GM13977 (cell line): ENCODE data around the gene PDIA5.
"Not testable (repeated sequence)": the region's sequence is repeated elsewhere in the genome, so short reads cannot be mapped to it uniquely, and the experiment has no call there.

ENCODE experiments used
- DNase-seq: peaks from one replicate; pipeline ENCODE4 v3.0.0; 2012; ENCODE audit warnings: low spot score
- in situ Hi-C: fragments of 300-500 bp; cut with MboI; formaldehyde crosslinking; loops from one replicate; pipeline ENCODE4 v1.12.0; 2022; ENCODE audit warnings: low sequenced_read_pairs, low pct_unique_long_range_greater_than_20kb, mixed read lengths, inconsistent platforms; ENCODE audit not compliant: unreplicated experiment
- TF ChIP-seq, protein P1 (sequence below): IDR thresholded peaks from 2 replicates; pipeline ENCODE4 v1.5.1; 2012; ENCODE audit warnings: mild to moderate bottlenecking, control low read depth; ENCODE audit not compliant: insufficient read depth; ENCODE audit errors: extremely low read depth, missing control alignments

The PDIA5 gene

DNA sequence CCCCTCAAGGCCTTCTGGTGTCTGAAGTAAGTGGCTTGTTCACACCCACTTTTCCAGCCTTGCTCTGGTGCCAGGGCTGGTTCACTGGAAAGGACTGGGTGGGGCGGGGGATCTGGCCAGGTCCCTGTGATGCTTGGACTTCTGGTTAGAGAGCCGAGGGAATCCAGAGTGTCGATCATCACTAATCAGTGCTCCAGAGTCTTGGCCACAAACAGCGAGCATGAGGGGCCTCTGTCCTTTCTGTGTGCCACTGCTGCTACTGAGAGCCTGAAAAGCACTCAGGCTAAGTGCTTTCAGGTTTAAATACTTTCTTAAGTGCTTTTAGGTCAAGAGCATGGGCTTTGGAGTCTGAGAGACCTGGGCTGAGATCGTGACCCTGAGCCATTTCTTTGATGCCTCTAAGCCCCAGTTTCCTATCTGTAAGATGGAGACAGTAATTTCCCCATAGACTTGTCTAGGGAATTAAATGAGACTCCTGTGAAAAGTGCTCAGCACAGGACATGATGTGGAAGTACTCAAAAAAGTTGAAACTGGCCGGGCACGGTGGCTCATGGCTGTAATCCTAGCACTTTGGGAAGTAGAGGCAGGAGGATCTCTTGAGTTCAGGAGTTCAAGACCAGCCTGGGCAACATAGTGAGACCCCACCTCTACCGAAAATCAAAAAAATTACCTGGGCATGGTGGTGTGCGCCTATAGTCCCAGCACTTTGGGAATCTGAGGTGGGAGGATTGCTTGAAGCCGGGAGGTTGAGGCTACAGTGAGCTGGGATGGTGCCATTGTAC, 81.1 kb downstream of the PDIA5 start:
- no peak for DNase-seq
- in situ Hi-C loops, result no loop called here
- TF ChIP-seq, protein P1, sequence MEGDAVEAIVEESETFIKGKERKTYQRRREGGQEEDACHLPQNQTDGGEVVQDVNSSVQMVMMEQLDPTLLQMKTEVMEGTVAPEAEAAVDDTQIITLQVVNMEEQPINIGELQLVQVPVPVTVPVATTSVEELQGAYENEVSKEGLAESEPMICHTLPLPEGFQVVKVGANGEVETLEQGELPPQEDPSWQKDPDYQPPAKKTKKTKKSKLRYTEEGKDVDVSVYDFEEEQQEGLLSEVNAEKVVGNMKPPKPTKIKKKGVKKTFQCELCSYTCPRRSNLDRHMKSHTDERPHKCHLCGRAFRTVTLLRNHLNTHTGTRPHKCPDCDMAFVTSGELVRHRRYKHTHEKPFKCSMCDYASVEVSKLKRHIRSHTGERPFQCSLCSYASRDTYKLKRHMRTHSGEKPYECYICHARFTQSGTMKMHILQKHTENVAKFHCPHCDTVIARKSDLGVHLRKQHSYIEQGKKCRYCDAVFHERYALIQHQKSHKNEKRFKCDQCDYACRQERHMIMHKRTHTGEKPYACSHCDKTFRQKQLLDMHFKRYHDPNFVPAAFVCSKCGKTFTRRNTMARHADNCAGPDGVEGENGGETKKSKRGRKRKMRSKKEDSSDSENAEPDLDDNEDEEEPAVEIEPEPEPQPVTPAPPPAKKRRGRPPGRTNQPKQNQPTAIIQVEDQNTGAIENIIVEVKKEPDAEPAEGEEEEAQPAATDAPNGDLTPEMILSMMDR, result no peak

DNA sequence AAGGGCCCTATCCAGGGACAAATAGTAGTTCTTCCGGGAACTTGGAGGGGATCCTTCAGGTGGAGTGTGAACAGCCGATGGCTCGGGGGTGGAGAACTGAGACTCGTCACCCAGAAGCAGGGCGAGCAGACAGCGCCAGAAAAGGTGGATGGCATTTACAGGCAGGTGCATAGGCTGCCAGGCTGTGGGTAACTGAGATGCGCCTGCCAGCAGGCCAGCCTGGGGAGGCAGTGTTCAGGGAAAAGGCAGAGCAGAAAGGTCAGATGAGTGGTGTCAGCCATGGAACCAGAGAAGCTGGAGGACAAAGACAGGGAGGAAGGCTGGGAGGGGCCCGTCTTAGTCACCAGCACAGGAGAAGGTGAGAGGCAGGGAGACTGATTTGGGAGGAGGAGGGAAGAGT, 81.9 kb downstream of the PDIA5 start:
- in situ Hi-C loops, result no loop called here
- TF ChIP-seq, protein P1, result no peak
- no peak for DNase-seq

- in situ Hi-C loops, result no loop called here
- no peak for DNase-seq
- TF ChIP-seq, protein P1, result no peak
Measured at GRCh38 chr3:123149525-123149924, 82.7 kb downstream of the PDIA5 start.

- no peak for DNase-seq
- TF ChIP-seq, protein P1, result no peak
- in situ Hi-C loops, result no loop called here
Measured at GRCh38 chr3:123150449-123151215, 83.8 kb downstream of the PDIA5 start.

DNA sequence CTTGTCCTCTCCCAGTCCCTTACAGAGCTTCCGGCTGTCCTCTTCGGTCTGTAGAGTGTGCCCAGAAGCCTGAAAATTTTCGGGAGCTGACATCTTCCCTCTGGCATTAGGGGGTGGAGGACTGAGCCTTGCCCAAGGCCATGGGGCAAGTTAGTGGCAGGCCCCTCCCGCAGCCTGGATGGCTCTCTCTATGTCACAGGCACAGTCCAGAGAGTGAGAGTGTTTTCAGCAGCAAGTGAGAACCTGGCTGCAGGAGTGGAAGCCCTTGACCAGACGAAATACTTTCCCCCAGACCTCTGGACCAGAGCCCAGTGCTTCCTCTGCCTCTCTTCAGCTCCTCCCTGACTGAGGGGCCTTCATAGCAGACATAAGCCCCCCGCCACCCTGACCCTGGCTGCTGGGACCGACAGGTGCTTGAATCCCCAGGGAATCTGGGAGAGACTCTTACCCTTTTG, 84.5 kb downstream of the PDIA5 start:
- no peak for DNase-seq
- TF ChIP-seq, protein P1, result no peak

DNA sequence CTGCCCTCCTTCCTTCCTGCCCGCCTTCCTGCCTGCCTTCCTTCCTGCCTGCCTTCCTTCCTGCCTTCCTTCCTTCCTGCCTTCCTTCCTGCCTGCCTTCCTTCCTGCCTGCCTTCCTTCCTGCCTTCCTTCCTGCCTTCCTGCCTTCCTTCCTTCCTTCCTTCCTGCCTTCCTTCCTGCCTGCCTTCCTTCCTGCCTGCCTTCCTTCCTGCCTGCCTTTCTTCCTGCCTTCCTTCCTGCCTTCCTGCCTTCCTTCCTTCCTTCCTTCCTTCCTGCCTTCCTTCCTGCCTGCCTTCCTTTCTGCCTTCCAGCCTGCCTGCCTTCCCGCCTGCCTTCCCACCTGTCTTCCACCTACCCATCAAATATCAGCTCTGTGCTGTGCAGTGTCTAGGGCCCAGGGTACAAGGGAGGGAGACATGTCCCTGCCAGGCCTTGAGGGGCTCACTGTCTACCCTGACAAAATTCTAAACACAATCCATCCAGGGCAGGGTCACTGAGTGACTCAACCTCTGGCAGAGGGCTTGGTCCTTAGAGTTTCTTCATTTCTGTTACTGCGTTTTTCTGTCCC, 85.1 kb downstream of the PDIA5 start:
- DNase-seq, in situ Hi-C loops: not testable (repeated sequence)

More for the DNA sequence above, 84.5 kb downstream of the PDIA5 start:
- in situ Hi-C loops, result no loop called here
